ENCODE data around the gene DRC1.

The DRC1 gene

GRCh38 chr2:26448651-26449050 lies 46.9 kb downstream of the DRC1 start:
- no peak for DNase-seq (ENCODE audit: low read depth in 3 of 3)

GRCh38 chr2:26449278-26450030 lies 47.7 kb downstream of the DRC1 start:
- no peak for DNase-seq (ENCODE audit: low read depth in 3 of 3)

- DNase-seq (ENCODE audit: low read depth in 3 of 3), result no peak
Observed at GRCh38 chr2:26450031-26450635, 48.4 kb downstream of the DRC1 start.

GRCh38 chr2:26451700-26452099 lies 50.0 kb downstream of the DRC1 start:
- DNase-seq (ENCODE audit: low read depth in 3 of 3), result no peak

- DNase-seq (ENCODE audit: low read depth in 3 of 3), result no peak
Observed at GRCh38 chr2:26453421-26454329, 52.0 kb downstream of the DRC1 start.

DNA sequence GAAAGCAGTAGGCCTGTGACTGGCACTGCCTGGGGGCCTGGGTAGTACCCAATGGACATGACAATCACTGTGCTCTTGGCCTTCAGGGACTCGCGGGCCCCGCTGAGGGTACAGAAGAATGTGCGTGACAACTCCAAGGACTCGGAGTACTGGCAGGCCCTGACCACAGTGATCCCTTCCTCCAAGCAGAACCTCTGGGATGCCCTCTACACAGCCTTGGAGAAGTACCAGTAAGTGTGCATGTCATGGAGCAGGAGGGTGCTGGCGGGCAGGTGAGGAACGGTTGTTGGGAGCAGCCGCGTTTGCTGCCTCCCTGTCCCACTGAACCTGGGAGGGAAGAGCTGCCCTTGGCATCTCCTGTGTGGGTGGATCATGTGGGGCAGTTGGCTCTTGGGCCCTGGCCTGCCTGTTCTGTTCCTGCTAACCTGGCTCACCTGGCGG lies 52.9 kb downstream of the DRC1 start:
- no peak for DNase-seq (ENCODE audit: low read depth in 3 of 3)

DNA sequence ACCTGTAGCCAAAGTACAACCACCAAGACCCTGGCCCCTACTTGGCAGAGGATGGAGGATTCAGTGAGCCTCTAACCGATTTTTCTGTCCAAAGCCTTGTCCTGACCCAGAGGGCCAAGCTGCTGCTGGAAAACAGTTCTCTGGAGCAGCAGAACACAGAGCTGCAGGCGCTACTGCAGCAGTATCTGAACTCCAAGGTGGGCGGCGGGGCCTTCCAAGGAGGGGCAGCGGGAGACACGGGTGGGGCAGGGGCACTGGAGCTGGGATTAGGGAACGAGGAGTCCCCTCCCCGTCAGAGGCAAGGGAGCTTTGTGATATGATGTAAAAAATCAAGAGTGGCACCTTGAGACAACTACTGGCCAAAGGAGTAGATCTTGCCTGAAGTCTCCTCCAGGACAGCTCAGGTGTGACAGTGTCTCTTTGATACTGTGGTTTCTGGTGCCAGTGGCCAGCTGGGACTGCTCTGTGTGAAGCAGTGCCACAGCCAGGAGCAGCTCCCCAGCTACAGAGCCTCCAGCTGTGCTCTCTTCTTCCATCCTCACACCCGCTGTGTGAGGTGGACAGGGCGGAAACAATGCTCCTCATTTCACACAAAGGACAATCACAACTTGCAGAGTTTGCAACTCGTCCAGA lies 53.4 kb downstream of the DRC1 start:
- DNase-seq (ENCODE audit: low read depth in 3 of 3), result no peak

DNA sequence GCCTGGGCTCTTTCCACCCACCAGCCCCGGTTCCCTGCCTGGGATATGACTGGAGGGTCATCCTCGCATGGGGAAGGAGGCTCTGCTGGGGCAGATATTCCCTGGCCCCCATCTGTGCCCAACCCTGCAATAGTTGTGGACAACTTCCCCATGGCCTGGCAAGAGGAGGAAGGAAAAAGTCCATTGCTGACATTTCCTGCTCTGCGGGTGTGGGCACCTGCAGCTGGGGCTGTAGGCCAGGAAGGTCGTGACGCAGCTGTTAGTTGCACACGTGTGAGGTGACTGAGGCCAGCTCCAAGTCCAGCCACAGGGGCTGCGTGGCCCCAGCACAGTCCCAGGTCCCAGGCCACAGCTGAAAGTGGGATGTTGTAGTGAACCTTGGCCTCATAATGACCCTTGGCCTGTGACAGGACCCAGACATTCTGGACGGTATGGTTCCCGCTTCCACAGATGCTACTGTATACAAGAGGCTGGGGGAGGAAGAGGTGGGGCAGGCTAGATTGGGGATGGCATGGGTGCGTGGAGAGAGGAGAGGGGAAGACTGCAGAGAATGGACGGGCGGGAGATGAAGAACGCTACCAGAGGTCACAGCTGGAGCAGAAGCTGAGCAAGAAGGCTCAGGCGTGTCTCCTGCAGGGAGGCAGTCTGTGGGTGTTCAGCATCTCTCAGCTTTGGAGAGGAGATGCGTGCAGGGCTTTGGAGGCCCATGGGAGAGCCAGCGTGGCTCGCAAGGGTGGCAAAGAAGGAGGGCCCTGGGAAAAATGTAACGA lies 54.1 kb downstream of the DRC1 start:
- DNase-seq (ENCODE audit: low read depth in 3 of 3), result no peak

DNA sequence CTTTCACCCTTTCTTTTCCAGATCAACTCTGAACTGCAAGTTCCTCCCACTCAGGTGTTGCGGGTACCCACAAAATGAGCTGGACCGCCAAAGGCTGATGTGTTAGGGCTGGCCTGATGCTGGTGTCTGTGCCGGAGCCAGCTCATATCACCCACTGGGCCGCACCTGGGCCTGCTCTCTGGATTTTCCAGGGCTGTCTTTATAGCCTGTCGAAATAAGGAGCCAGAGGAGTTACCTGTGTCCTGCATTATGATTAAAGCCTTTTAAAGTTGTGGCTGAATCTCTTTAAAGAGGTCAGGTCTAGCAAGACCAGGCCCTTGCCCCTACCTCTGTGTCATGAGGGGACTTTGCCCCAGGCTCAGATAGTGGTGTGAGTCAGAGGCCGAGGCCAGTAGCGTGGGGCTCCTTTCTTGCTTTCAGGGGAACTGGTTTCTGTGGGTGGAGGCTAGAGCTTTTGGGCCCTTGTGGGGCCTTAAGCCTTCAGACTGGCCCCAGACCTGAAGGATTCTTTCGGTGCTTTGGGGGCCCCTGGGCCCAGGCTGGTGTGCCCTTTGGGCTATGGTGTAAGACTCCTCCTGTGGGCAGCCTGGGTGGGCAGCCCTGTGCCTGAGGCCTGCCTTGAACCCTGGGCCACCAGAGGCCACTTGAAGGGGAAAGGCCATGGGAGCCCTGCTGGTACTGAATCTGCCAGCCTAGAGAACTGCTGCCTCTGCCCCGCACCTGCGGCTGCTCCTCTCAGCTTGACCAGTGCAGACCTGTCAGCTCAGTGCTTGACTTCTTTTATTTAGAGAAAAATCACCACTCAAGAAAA lies 54.9 kb downstream of the DRC1 start:
- no peak for DNase-seq (ENCODE audit: low read depth in 3 of 3)

DNA sequence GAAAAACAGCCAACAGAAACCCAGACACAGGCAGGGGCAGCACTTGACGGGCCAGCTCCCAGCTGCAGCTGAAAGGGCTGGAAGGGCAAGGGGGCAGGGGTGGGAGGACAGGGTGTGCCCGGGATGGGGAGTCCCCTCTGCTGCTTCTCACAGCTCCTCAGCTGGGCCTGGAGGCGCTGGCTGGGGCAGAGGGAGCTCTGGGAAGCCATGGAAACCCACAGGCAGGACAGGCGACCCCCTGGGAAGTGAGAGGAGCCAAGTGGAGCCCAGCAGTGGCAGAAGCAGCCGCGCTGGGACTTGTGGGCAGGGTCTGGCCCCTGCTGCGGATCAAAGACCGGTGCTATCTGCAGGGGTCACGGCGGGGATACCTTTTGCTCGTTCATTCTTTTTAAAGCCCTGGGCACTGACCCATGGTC lies 55.5 kb downstream of the DRC1 start:
- no peak for DNase-seq (ENCODE audit: low read depth in 3 of 3)

- no peak for DNase-seq (ENCODE audit: low read depth in 3 of 3)
Observed at GRCh38 chr2:26457695-26458364, 56.1 kb downstream of the DRC1 start.

DNA sequence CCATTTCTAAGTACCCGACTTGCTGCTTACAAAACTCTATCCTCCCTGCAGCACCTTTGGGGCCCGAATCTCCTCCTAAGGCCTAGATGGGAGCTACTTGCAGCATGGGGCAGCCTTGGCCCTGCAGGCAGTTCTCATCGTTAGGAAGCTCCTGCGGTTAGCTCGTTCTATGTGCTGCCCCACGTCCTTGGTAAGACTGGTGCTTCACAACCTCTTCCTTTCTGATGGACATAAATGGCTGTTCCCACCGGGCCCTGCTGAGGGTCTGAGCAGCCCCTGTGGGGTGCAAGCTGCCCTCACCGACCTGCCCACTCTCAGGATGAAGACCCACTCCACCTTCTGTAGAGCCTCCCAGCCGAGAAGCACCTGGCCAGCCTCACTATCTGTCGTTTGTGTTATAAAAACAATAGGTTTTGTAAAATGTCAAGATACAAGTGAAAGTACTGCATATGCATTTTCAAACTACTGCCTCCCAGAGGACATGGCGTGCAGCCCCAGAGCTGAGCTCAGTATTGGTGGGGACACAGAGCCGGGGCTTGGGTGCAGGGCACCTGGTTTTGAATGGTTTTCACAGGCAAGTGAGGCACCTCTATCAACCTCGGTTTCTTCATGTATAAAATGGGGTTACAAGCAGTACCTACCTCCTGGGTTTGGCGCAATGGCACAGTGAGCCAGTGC lies 56.8 kb downstream of the DRC1 start:
- no peak for DNase-seq (ENCODE audit: low read depth in 3 of 3)

DNA sequence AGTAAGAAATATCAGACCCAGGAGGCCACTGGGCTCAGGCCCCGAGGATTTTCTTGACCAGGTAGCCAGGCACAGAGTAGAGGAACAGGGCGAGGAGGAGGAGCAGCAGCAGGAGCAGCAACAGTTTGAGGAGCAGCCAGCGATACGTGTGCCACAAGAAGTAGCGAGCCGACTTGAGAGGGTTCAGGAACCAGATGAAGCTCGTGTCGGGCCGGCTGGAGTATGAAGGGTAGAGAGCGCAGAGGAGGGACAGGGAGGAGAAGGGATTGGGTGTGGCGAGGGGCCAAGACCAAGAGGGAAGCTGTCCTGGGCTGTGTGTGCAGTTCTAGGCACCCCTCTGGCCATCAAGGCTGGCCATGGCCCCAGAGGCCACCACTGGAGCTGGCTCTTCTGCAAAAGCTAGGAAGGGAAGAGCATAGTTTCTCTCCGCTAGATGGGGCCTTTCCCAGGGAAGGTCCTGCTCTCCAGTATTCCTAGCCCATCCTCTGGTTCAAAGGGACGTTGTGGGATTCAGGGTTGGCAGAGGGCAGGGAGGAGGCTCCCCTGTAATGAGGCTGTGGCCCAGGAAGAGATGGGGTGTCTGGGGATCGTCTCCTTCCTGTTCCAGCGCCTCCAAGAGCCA lies 58.4 kb downstream of the DRC1 start:
- DNase-seq (ENCODE audit: low read depth in 3 of 3), result no peak

DNA sequence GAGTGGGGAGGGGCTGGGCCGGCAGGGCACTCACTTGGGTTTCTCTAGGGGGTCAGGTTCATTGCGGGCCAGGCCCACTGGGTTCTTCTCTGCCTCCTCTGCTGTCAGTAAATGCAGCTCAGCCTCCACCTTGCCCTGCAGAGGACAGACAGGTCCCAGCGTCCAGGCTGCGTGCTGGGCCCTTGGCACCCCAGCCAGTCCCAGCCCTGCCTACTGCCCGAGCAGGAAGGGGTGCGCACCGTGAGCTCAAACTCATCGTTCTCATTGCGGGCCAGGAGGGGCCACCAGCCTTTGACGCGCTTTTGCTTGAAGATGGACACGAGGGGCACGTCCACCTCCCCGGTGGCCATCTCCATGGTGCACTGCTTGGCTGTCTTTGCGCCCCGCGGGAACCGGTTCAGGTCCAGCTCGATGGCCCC lies 58.9 kb downstream of the DRC1 start:
- DNase-seq (ENCODE audit: low read depth in 3 of 3), result no peak

DNA sequence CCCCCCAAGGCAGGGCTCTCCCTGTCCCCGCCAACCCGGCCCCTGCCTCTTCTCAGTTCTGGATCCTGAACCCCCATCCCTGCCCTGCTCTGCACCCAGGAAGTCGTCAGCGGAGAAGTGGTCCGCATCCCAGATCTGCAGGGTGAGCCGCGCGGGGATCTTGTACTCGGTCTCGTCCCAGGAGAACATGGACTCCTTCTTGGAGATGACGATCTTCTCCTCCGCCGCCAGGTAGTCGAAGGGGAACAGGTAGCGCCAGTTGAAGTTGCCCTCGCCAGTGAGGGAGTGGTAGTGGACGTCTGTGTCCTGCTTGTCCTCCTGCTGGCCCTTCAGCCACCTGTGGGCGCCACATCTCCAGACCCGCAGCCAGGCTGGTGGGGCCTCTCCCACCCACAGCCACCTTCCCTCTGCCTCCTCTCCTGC lies 59.9 kb downstream of the DRC1 start:
- no peak for DNase-seq (ENCODE audit: low read depth in 3 of 3)

DNA sequence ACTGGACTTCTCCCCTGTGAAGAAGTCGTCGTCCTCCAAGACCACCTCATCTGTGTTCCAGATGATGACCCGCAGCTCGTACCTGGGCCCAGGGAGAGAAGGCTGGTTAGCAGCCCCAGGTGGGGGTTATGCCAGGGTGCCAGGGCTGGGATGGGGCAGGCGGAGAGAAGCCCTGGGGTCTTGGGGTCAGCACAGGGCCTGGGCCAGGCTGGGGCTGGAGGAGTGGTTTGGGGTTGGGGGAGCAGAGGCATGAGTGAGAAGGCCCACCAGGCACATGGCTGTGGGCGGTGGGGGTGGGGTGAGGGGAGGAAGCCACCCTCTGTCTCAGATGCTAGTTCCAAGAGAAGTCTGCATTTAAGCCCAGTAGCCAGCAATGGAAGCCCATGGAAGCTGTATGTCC lies 60.4 kb downstream of the DRC1 start:
- no peak for DNase-seq (ENCODE audit: low read depth in 3 of 3)

GRCh38 chr2:26462511-26463243 lies 61.0 kb downstream of the DRC1 start:
- no peak for DNase-seq (ENCODE audit: low read depth in 3 of 3)
